ENCODE data around the gene PP2D1.
"Not testable (repeated sequence)": the region's sequence is repeated elsewhere in the genome, so short reads cannot be mapped to it uniquely, and the experiment has no call there.

The PP2D1 gene

DNA sequence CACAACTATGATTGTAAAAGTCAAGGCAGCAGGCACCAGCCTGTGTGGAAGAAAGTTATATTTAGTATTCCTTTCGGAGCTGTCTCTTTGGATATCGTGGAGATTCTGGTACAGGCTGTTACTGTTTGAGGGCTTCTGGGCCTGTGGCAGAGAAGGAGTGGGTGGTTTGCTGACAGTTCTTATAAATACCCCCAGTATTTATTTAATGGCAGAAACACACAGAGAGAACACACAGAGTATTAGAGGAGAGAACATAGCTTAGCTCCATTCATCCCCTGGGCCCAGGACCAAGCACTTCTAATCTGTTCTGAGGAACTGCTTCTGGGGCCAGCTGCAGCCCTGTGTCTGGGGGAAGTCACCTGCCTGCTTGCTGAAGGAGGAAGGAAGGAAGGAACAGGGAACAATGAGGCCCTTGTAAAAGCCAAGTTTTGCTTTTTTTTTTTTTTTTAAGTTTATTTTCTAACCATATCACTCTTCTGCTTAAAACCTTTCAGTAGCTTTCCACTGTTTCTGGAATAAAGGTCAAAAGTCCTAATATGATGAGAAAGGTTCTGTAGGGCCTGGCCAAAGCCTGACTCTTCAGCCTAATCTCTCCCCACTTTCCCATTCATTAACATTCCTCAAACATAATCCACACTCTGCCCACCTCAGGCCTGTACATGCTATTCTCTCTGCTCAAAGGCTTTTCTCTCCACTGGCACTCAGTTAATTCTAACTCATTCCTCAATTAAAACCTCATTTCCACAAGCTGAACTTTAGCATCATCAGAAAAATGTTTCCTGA is 11.8 kb upstream of the PP2D1 start:
- TF ChIP-seq, protein P1, sequence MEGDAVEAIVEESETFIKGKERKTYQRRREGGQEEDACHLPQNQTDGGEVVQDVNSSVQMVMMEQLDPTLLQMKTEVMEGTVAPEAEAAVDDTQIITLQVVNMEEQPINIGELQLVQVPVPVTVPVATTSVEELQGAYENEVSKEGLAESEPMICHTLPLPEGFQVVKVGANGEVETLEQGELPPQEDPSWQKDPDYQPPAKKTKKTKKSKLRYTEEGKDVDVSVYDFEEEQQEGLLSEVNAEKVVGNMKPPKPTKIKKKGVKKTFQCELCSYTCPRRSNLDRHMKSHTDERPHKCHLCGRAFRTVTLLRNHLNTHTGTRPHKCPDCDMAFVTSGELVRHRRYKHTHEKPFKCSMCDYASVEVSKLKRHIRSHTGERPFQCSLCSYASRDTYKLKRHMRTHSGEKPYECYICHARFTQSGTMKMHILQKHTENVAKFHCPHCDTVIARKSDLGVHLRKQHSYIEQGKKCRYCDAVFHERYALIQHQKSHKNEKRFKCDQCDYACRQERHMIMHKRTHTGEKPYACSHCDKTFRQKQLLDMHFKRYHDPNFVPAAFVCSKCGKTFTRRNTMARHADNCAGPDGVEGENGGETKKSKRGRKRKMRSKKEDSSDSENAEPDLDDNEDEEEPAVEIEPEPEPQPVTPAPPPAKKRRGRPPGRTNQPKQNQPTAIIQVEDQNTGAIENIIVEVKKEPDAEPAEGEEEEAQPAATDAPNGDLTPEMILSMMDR (IDR thresholded peaks at IDR 0.05; ENCODE audit: low read depth, low read length, missing control alignments) = no peak
- no peak overlapping the region for H3K27ac ChIP-seq
- in situ Hi-C loops (cut with HindIII; ENCODE audit: low pct_ligation_motif_present, low sequenced_read_pairs) = no loop called here

DNA sequence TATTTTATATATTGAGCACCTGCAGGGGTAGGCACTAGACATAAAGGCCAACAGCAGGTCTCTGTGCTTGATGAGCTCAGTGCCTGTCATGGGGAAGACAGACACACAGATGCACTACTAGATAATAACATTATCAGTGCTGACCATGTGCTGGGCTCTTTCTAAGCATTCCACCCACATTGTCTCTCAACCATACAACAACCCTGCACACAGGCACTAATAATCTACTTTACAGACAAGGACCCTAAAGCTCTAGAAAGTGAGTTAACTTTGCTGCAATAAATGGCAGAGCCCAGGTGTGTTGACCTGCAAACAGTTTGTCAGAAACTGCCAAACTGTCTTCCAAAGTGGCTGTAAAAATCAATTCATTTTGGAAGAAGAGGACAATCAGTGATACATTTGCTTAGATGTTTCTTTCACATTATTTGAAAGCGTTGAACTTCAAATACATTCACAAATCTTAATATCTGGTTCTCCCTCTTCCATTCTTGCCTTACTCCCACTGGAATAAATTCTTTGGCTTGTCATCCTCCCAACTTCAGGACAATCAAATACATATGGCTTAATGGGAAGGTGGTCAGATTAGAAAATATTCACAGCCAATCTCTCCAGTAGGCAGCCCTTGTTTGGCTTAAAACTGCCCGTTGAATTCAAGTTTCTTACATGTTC is 11.0 kb upstream of the PP2D1 start:
- TF ChIP-seq, protein P1 (IDR thresholded peaks at IDR 0.05; ENCODE audit: low read depth, low read length, missing control alignments) = no peak
- no peak overlapping the region for H3K27ac ChIP-seq
- H3K36me3 ChIP-seq (replicated peaks) = no peaks in the 10 kb centered on the region
- H3K4me3 ChIP-seq (ENCODE audit: low read depth, low read length) = no peak overlapping the region
- no peaks in the 10 kb centered on the region for H3K27me3 ChIP-seq (replicated peaks)
- in situ Hi-C loops (cut with HindIII; ENCODE audit: low pct_ligation_motif_present, low sequenced_read_pairs) = no loop called here
- DNase-seq = no peak

More for the DNA sequence above, 11.8 kb upstream of the PP2D1 start:
- no peak for DNase-seq
- Histone ChIP-seq H3K36me3 (replicated peaks) (no peaks in the 10 kb centered on the region), H3K4me3 (ENCODE audit: low read depth, low read length) (no peak overlapping the region), H3K27me3 (replicated peaks) (no peaks in the 10 kb centered on the region)

DNA sequence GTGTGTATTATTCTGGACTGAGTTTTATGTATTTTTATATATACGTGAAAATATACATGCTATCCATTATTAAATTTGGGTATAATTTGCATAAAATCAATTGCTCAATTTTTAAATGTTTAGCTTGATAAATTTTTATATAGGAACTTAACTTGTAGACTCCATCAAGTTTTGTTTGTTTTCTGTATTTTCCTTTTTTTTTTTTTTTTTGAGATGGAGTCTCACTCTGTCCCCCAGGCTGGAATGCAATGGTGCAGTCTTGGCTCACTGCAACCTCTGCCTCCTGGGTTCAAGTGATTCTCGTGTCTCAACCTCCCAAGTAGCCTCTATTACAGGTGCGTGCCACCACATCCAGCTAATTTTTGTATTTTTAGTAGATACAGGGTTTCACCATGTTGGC is 4.0 kb upstream of the PP2D1 start:
- DNase-seq; in situ Hi-C loops (cut with HindIII; ENCODE audit: low pct_ligation_motif_present, low sequenced_read_pairs); H3K27ac ChIP-seq; H3K4me3 ChIP-seq (ENCODE audit: low read depth, low read length); H3K27me3 ChIP-seq (replicated peaks); H3K36me3 ChIP-seq (replicated peaks): not testable (repeated sequence)

DNA sequence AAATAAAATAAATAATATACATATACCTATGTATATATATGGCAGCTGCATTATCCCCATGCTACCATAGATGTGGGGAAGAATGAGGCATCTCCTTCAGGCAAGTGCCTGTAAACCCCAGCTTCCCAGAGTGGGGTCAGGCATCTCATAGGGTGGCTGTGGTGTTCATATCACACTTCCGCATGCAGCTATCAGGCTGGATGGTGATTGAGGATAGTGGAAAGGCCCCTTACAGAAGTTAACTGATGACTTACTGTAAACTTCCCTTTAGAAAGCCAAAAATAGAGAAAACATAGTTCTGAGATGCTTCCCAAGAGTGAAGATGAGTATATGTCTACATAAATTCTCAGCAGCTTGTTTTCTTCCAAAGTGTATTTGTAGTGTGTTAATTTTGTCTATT is 3.5 kb upstream of the PP2D1 start:
- TF ChIP-seq, protein P1 (IDR thresholded peaks at IDR 0.05; ENCODE audit: low read depth, low read length, missing control alignments) = no peak
- no peak overlapping the region for H3K4me3 ChIP-seq (ENCODE audit: low read depth, low read length)
- no peak for DNase-seq
- no peaks in the 10 kb centered on the region for H3K36me3 ChIP-seq (replicated peaks)
- H3K27ac ChIP-seq = no peak overlapping the region
- no peaks in the 10 kb centered on the region for H3K27me3 ChIP-seq (replicated peaks)
- in situ Hi-C loops (cut with HindIII; ENCODE audit: low pct_ligation_motif_present, low sequenced_read_pairs) = no loop called here

DNA sequence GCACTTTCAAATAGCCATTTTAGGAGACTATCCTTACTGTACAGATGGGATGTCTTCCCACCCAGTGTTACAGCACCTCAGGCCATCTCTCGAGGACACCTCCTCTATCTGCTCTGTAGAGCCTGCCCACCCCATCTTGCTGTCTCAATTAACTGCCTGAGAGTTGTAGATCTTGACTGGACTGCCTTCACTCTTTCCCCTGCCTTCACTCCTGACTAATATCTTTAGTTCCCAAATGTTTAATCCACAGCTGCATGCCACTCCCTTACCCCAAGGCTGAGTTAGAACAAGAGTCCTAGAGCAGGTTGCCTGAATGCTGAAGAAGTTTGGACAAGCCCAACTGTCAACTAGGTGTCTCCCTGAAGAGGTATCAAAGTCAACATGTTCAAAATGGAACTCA is 1.3 kb upstream of the PP2D1 start:
- in situ Hi-C loops (cut with HindIII; ENCODE audit: low pct_ligation_motif_present, low sequenced_read_pairs) = no loop called here
- TF ChIP-seq, protein P1 (IDR thresholded peaks at IDR 0.05; ENCODE audit: low read depth, low read length, missing control alignments) = no peak
- Histone ChIP-seq H3K4me3 (ENCODE audit: low read depth, low read length) (no peak overlapping the region), H3K36me3 (replicated peaks) (no peaks in the 10 kb centered on the region), H3K27me3 (replicated peaks) (no peaks in the 10 kb centered on the region), H3K27ac (no peak overlapping the region)
- no peak for DNase-seq

DNA sequence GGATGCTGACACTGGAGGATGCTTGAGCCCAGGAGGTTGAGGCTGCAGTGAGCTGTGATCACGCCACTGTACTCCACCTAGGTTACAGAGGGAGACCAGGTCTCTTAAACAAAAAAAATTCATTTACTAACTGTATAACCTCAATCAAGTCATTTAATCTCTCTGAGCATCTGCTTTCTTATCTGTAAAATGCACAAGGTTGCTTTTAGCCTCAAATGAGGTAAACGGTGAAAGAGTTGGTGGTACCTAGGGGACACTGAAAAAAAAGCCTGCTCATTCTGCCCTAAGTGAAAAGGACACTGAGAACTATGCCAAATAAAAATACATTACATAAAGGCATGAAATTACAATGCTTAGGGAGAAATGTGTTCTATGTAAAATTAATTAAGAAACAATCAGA is 3.4 kb downstream of the PP2D1 start:
- no peaks in the 10 kb centered on the region for H3K36me3 ChIP-seq (replicated peaks)
- in situ Hi-C loops (cut with HindIII; ENCODE audit: low pct_ligation_motif_present, low sequenced_read_pairs) = no loop called here
- H3K27me3 ChIP-seq (replicated peaks) = no peaks in the 10 kb centered on the region
- no peak overlapping the region for H3K4me3 ChIP-seq (ENCODE audit: low read depth, low read length)
- DNase-seq = no peak
- no peak overlapping the region for H3K27ac ChIP-seq
- TF ChIP-seq, protein P1 (IDR thresholded peaks at IDR 0.05; ENCODE audit: low read depth, low read length, missing control alignments) = no peak
